ENCODE results near the gene BIRC3. TPM values are rescaled to one million over a fixed set of nuclear protein-coding genes. Genes with fewer than 3 reads are reported as not detected.
"Not testable (repeated sequence)": the region's sequence is repeated elsewhere in the genome, so short reads cannot be mapped to it uniquely, and the experiment has no call there.

The BIRC3 gene
- total RNA-seq, 2 donors from 2014 or later: 14.8 to 66.3 TPM

DNA sequence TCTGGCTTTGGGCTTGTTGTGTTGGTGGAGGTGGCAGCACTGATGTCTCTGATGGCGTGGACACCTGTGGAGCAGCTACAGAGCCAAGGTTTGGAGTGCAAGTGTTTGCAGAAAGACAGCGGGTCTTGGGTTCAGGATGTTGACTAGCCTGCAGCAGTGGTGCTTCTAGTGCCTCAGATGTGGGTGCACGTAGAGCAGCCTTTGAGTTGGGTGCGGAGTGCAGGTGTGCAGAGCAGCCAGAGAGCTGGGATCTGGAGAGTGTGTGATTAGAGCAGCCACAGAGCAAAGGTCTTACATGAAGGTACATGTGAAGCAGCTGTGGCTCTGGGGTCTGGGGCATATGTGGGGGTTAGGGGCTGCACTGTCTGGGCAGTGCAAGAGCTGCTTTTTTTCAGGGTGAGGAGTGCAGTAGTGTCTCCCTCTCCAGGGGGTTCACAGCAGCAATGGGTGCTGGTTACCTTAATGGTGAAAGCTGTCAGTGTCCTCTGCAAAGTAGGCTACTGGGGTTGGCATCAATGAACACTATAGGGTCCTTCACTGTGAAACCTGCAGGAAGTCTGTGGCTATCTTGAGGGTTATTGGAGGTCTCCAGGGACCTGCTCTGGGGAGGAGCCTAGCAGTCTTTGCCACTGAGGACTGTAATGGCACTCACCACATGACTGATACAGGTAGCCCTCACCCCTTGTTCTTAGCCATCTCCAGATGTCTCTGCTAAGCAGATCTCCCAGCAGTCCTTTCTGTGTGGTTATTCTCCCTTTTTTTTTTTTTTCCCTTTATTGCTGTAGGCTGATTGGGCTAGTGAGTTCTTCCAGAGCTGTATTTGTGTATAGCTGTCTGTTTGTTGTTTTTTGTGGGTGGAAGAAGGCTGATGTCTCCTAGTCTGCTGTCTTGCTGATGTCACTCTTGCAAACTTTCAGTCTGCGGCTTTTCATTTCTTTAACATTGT lies 44.1 kb downstream of the BIRC3 start:
- Histone ChIP-seq H3K9ac (ENCODE audit: low read depth in 2 of 2, low read length in 2 of 2) (no peak overlapping the region), H3K4me1 (no peaks in the 10 kb centered on the region), H3K4me3 (no peak overlapping the region), H3K27me3 (no peaks in the 10 kb centered on the region), H3K36me3 (peaks cover 7% of the 10 kb centered on the region), H3K27ac (no peak overlapping the region), H3K9me3 (no peaks in the 10 kb centered on the region)
- intact Hi-C loops (cut with DNase I): no loop called here
- no peak for DNase-seq
- TF ChIP-seq, protein P1, sequence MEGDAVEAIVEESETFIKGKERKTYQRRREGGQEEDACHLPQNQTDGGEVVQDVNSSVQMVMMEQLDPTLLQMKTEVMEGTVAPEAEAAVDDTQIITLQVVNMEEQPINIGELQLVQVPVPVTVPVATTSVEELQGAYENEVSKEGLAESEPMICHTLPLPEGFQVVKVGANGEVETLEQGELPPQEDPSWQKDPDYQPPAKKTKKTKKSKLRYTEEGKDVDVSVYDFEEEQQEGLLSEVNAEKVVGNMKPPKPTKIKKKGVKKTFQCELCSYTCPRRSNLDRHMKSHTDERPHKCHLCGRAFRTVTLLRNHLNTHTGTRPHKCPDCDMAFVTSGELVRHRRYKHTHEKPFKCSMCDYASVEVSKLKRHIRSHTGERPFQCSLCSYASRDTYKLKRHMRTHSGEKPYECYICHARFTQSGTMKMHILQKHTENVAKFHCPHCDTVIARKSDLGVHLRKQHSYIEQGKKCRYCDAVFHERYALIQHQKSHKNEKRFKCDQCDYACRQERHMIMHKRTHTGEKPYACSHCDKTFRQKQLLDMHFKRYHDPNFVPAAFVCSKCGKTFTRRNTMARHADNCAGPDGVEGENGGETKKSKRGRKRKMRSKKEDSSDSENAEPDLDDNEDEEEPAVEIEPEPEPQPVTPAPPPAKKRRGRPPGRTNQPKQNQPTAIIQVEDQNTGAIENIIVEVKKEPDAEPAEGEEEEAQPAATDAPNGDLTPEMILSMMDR (IDR thresholded peaks at IDR 0.05): no peak

DNA sequence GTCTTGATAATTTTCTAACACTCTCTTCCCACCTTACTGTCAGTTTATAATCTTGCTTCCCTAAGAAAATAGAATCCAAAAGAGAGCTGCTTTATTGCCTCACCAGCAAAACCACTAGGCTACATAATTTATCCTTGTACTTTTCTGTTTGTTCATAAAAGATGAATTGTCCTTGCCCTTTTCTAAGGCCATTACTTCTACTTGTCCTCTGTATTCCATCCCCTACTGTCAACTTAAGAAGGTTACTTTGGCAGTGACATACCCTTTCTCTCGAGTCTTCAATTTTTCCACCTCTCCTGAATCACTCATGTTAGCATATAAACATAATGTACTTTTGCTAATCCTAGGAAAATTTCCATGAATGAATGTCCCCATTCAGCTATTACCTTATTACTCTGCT lies 47.7 kb downstream of the BIRC3 start:
- H3K27me3 ChIP-seq: no peaks in the 10 kb centered on the region
- no peak overlapping the region for H3K9ac ChIP-seq (ENCODE audit: low read depth in 2 of 2, low read length in 2 of 2)
- H3K27ac ChIP-seq: no peak overlapping the region
- DNase-seq: no peak
- H3K9me3 ChIP-seq: no peaks in the 10 kb centered on the region
- intact Hi-C loops (cut with DNase I): no loop called here
- H3K4me1 ChIP-seq: no peaks in the 10 kb centered on the region
- TF ChIP-seq, protein P1 (IDR thresholded peaks at IDR 0.05): no peak
- H3K36me3 ChIP-seq: peaks cover 7% of the 10 kb centered on the region
- no peak overlapping the region for H3K4me3 ChIP-seq

DNA sequence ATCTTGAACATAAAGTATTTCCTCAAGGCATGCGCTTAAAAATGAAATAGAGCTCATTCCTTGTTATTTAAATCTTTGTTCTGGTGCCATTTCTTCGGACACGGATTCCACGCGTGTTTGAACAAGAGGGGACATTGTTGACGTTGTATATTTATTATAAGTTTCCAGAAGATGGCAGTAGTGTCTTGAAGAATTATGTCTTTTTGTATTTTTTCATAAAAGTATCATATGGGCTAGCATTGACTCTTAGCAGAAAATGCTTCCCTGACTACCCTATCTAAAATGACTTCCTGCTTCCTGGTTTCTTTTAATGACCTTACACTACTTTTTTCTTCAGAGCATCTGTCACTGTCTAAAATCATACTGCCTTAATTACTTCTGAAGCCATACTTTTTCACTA lies 50.1 kb downstream of the BIRC3 start:
- no peak overlapping the region for H3K27ac ChIP-seq
- H3K36me3 ChIP-seq: peaks cover 4% of the 10 kb centered on the region

DNA sequence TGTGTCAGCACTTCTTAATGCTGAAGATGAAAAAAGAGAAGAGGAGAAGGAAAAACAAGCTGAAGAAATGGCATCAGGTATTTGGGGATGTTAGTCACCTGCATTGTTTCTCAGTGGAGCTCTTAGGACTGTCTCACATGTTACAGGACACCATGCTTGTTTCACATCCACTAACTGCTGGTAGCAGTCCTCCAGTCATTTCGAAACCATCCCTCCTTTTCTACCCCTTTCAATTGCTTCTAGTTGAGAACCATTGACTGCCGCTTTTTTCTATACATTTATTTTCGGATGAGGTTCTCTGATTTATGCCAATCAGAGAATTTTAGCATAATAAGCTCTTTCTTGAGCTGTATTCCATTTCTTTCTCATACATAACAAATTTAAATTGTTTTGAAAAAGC lies 51.2 kb downstream of the BIRC3 start:
- intact Hi-C loops (cut with DNase I): no loop called here
- peaks cover 4% of the 10 kb centered on the region for H3K36me3 ChIP-seq
- TF ChIP-seq, protein P1 (IDR thresholded peaks at IDR 0.05): no peak

More for the DNA sequence above, 50.1 kb downstream of the BIRC3 start:
- TF ChIP-seq, protein P1 (IDR thresholded peaks at IDR 0.05): no peak
- Histone ChIP-seq H3K27me3 (no peaks in the 10 kb centered on the region), H3K4me1 (no peaks in the 10 kb centered on the region), H3K9ac (ENCODE audit: low read depth in 2 of 2, low read length in 2 of 2) (no peak overlapping the region), H3K9me3 (no peaks in the 10 kb centered on the region), H3K4me3 (no peak overlapping the region)
- intact Hi-C loops (cut with DNase I): no loop called here
- DNase-seq: no peak

DNA sequence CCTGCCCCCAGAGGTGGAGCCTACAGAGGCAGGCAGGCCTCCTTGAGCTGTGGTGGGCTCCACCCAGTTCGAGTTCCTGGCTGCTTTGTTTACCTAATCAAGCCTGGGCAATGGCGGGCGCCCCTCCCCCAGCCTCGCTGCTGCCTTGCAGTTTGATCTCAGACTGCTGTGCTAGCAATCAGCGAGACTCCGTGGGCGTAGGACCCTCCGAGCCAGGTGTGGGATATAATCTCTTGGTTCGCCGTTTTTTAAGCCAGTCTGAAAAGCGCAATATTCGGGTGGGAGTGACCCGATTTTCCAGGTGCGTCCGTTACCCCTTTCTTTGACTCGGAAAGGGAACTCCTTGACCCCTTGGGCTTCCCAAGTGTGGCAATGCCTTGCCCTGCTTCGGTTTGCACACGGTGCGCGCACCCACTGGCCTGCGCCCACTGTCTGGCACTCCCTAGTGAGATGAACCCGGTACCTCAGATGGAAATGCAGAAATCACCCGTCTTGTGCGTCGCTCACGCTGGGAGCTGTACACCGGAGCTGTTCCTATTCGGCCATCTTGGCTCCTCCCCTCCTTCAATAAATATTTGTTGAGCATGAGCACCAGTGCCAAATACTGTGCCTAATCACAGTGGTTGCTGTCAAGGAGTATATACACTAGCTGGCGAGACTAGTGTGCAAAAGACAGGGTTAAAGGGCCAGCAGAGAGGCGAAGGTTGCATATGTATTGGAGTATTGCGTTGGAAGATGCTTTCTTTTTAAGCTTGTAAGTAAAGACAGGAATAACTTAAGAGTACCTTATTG lies 57.5 kb downstream of the BIRC3 start:
- H3K4me1 ChIP-seq; H3K27ac ChIP-seq; H3K4me3 ChIP-seq; H3K9ac ChIP-seq (ENCODE audit: low read depth in 2 of 2, low read length in 2 of 2); H3K9me3 ChIP-seq; DNase-seq; H3K27me3 ChIP-seq; intact Hi-C loops (cut with DNase I): not testable (repeated sequence)
- H3K36me3 ChIP-seq: peaks cover 10% of the 10 kb centered on the region

More for the DNA sequence above, 51.2 kb downstream of the BIRC3 start:
- no peak overlapping the region for H3K27ac ChIP-seq
- H3K27me3 ChIP-seq: no peaks in the 10 kb centered on the region
- H3K4me1 ChIP-seq: no peaks in the 10 kb centered on the region
- H3K4me3 ChIP-seq: no peak overlapping the region
- DNase-seq: no peak
- no peaks in the 10 kb centered on the region for H3K9me3 ChIP-seq
- no peak overlapping the region for H3K9ac ChIP-seq (ENCODE audit: low read depth in 2 of 2, low read length in 2 of 2)

All from colonic mucosa (tissue), 4 donors.